HEK293 (cell line): ENCODE measurements around the gene DPYSL5.

Source experiments
- SETDB1 ChIP-seq: IDR thresholded peaks from one replicate; pipeline ENCODE4 v1.6.1; 2017; ENCODE audit warnings: mild to moderate bottlenecking, low read length, moderate library complexity, mixed read lengths; ENCODE audit not compliant: insufficient read length
- TF ChIP-seq, protein P1 (sequence below): fragments of 450-650 bp; formaldehyde crosslinking; IDR thresholded peaks from 2 replicates; pipeline ENCODE4 v1.5.1; 2016; ENCODE audit warnings: missing biosample characterization, missing genetic modification characterization

DNA sequence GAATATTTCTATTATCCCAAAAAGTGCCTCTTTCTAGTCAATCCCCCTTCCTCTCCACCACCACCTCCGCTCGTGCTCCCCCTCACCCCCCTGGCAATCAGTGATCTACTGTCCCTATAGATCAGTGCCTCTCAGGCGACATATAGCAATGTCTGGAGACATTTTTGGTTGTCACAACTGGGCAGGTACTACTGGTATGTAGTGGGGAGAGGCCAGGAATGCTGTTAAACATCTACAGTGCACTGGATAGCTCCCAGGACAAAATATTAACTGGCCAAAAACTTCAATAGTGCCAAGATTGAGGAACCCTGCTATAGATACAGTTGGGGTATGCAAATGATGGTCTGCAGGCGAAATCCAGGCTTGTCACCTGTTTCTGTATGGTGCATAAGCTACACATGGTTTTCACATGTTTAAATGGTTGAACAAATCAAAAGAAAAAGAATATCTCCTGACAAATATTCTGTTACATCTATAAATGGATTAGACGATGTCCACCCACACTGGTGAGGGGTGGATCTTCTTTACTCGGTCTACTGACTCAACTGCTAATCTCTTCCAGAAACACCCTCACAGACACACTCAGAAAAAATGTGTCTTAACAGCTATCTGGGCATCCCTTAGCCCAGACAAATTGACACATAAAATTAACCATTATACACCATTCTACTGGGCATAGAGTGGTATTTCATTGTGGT is 25.5 kb downstream of the DPYSL5 start:
- TF ChIP-seq SETDB1 = no peak
- TF ChIP-seq, protein P1, sequence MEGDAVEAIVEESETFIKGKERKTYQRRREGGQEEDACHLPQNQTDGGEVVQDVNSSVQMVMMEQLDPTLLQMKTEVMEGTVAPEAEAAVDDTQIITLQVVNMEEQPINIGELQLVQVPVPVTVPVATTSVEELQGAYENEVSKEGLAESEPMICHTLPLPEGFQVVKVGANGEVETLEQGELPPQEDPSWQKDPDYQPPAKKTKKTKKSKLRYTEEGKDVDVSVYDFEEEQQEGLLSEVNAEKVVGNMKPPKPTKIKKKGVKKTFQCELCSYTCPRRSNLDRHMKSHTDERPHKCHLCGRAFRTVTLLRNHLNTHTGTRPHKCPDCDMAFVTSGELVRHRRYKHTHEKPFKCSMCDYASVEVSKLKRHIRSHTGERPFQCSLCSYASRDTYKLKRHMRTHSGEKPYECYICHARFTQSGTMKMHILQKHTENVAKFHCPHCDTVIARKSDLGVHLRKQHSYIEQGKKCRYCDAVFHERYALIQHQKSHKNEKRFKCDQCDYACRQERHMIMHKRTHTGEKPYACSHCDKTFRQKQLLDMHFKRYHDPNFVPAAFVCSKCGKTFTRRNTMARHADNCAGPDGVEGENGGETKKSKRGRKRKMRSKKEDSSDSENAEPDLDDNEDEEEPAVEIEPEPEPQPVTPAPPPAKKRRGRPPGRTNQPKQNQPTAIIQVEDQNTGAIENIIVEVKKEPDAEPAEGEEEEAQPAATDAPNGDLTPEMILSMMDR = no peak
